ENCODE data around the gene LDB1. TPM values are rescaled to one million over a fixed set of nuclear protein-coding genes. Genes with fewer than 3 reads are reported as not detected.

Gene LDB1
- total and polyA plus RNA-seq, 10 of the 15 experiments (the other 5 are each of a cell fraction or from before 2014, with no cell fraction given): 1.7 to 71.5 (median 36.9) TPM

DNA sequence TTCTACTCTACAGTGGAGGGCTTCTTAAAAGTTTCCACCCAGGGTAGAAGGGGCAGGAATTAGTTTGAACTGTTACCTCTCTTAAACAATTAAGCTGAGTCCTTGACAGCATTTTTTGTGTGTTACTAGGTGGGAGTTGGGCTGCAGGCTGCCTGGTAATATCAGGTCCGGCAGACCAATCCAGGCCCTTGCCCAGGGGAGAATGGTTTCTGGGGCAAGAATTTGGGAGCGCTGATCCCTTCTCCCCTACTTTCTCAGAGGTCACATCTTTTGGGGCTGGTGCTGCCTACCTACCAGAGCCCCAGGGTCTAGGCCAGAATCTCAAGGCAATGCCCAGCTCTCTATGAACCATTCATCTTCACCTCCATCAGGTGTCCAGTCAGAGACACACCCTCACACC is 14.2 kb upstream of the LDB1 start (continued):
- TF ChIP-seq, protein P1, sequence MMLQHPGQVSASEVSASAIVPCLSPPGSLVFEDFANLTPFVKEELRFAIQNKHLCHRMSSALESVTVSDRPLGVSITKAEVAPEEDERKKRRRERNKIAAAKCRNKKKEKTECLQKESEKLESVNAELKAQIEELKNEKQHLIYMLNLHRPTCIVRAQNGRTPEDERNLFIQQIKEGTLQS (IDR thresholded peaks at IDR 0.05; ENCODE audit: borderline replicate concordance, extremely low read depth, low read depth, low read length): no peak
- TF ChIP-seq POLR2AphosphoS5 (IDR thresholded peaks at IDR 0.05; ENCODE audit: low read length) (no peak), CREM (IDR thresholded peaks at IDR 0.05; ENCODE audit: low read depth) (no peak), HCFC1 (IDR thresholded peaks at IDR 0.05; ENCODE audit: low read length) (no peak), ZNF384 (IDR thresholded peaks at IDR 0.05; ENCODE audit: borderline replicate concordance, low read depth, low read length) (no peak)
- TF ChIP-seq, protein P2, sequence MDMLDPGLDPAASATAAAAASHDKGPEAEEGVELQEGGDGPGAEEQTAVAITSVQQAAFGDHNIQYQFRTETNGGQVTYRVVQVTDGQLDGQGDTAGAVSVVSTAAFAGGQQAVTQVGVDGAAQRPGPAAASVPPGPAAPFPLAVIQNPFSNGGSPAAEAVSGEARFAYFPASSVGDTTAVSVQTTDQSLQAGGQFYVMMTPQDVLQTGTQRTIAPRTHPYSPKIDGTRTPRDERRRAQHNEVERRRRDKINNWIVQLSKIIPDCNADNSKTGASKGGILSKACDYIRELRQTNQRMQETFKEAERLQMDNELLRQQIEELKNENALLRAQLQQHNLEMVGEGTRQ (IDR thresholded peaks at IDR 0.05; ENCODE audit: borderline replicate concordance, low read depth, low read length): no peak
- TF ChIP-seq, protein P3, sequence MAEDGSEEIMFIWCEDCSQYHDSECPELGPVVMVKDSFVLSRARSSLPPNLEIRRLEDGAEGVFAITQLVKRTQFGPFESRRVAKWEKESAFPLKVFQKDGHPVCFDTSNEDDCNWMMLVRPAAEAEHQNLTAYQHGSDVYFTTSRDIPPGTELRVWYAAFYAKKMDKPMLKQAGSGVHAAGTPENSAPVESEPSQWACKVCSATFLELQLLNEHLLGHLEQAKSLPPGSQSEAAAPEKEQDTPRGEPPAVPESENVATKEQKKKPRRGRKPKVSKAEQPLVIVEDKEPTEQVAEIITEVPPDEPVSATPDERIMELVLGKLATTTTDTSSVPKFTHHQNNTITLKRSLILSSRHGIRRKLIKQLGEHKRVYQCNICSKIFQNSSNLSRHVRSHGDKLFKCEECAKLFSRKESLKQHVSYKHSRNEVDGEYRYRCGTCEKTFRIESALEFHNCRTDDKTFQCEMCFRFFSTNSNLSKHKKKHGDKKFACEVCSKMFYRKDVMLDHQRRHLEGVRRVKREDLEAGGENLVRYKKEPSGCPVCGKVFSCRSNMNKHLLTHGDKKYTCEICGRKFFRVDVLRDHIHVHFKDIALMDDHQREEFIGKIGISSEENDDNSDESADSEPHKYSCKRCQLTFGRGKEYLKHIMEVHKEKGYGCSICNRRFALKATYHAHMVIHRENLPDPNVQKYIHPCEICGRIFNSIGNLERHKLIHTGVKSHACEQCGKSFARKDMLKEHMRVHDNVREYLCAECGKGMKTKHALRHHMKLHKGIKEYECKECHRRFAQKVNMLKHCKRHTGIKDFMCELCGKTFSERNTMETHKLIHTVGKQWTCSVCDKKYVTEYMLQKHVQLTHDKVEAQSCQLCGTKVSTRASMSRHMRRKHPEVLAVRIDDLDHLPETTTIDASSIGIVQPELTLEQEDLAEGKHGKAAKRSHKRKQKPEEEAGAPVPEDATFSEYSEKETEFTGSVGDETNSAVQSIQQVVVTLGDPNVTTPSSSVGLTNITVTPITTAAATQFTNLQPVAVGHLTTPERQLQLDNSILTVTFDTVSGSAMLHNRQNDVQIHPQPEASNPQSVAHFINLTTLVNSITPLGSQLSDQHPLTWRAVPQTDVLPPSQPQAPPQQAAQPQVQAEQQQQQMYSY (CRISPR knock-in tag; IDR thresholded peaks at IDR 0.05): no peak

Measured in GM12878 (cell line).